ENCODE data around the gene DPEP2. TPM values are rescaled to one million over a fixed set of nuclear protein-coding genes. Genes with fewer than 3 reads are reported as not detected.
A peak's percentile ranks its signal among the peaks of the same experiment; 100 is the strongest.

The DPEP2 gene
- total and polyA plus RNA-seq, 2 of the 13 experiments (the other 11 are each of a cell fraction or from before 2014, with no cell fraction given), result 0.18 TPM; not detected in 1

DNA sequence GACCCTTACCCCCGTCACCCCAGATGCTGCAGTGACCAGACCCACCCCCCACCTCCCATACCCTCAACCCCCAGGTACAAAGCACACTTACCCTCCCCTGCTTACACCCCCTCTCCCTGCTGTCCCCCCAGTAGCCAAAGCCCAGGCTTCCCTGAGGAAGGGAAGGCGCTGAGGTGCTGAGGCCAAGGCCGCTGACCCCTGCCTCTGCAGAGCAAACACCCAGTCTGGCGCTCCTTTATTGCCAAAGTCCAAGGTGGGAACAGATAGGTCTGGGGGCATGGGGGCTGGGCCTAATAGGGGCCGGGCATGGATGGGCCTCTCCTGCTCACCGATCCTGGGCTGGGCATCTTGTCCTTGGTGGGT is 56.0 kb downstream of the DPEP2 start (continued):
- TF ChIP-seq MEIS1 (CRISPR knock-in tag; IDR thresholded peaks at IDR 0.05; ENCODE audit: borderline replicate concordance), result peak; percentile 72; the same call in 1 of the 2 replicates
- TF ChIP-seq ZSCAN30 (CRISPR knock-in tag; IDR thresholded peaks at IDR 0.05), result no peak; the same call in 1 of the 2 replicates
- TF ChIP-seq, protein P1, sequence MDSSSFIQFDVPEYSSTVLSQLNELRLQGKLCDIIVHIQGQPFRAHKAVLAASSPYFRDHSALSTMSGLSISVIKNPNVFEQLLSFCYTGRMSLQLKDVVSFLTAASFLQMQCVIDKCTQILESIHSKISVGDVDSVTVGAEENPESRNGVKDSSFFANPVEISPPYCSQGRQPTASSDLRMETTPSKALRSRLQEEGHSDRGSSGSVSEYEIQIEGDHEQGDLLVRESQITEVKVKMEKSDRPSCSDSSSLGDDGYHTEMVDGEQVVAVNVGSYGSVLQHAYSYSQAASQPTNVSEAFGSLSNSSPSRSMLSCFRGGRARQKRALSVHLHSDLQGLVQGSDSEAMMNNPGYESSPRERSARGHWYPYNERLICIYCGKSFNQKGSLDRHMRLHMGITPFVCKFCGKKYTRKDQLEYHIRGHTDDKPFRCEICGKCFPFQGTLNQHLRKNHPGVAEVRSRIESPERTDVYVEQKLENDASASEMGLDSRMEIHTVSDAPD (CRISPR knock-in tag; IDR thresholded peaks at IDR 0.05), result peak; percentile 59
- TF ChIP-seq, protein P2, sequence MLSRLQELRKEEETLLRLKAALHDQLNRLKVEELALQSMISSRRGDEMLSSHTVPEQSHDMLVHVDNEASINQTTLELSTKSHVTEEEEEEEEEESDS (CRISPR knock-in tag; IDR thresholded peaks at IDR 0.05; ENCODE audit: borderline replicate concordance), result no peak
- TF ChIP-seq STAG1 (CRISPR knock-in tag; IDR thresholded peaks at IDR 0.05), result no peak
- no peak for TF ChIP-seq GABPA (IDR thresholded peaks at IDR 0.05; ENCODE audit: low read depth, low read length)
- peak; percentile 50 for TF ChIP-seq GABPA (CRISPR knock-in tag; IDR thresholded peaks at IDR 0.05; ENCODE audit: low read depth)
- TF ChIP-seq, protein P3, sequence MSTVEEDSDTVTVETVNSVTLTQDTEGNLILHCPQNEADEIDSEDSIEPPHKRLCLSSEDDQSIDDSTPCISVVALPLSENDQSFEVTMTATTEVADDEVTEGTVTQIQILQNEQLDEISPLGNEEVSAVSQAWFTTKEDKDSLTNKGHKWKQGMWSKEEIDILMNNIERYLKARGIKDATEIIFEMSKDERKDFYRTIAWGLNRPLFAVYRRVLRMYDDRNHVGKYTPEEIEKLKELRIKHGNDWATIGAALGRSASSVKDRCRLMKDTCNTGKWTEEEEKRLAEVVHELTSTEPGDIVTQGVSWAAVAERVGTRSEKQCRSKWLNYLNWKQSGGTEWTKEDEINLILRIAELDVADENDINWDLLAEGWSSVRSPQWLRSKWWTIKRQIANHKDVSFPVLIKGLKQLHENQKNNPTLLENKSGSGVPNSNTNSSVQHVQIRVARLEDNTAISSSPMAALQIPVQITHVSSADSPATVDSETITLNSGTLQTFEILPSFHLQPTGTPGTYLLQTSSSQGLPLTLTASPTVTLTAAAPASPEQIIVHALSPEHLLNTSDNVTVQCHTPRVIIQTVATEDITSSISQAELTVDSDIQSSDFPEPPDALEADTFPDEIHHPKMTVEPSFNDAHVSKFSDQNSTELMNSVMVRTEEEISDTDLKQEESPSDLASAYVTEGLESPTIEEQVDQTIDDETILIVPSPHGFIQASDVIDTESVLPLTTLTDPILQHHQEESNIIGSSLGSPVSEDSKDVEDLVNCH (CRISPR knock-in tag; IDR thresholded peaks at IDR 0.05), result 0 out of 2 replicates have a peak, but pooled peaks have one; percentile 3
- TF ChIP-seq ZNF530 (CRISPR knock-in tag; IDR thresholded peaks at IDR 0.05; ENCODE audit: low read depth), result no peak
- no peak for TF ChIP-seq PAF1 (CRISPR knock-in tag; IDR thresholded peaks at IDR 0.05)
- TF ChIP-seq ZMAT3 (CRISPR knock-in tag; conservative IDR thresholded peaks at IDR 0.05), result 0 out of 2 replicates have a peak, but pooled peaks have one; percentile 2
- no peak; the same call in 1 of the 2 replicates for TF ChIP-seq HOXA7 (CRISPR knock-in tag; IDR thresholded peaks at IDR 0.05)
- TF ChIP-seq THAP11 (CRISPR knock-in tag; IDR thresholded peaks at IDR 0.05), result no peak
- TF ChIP-seq PRPF4 (IDR thresholded peaks at IDR 0.05; ENCODE audit: low read depth, low read length, poor library complexity, severe bottlenecking), result no peak
- TF ChIP-seq, protein P4, sequence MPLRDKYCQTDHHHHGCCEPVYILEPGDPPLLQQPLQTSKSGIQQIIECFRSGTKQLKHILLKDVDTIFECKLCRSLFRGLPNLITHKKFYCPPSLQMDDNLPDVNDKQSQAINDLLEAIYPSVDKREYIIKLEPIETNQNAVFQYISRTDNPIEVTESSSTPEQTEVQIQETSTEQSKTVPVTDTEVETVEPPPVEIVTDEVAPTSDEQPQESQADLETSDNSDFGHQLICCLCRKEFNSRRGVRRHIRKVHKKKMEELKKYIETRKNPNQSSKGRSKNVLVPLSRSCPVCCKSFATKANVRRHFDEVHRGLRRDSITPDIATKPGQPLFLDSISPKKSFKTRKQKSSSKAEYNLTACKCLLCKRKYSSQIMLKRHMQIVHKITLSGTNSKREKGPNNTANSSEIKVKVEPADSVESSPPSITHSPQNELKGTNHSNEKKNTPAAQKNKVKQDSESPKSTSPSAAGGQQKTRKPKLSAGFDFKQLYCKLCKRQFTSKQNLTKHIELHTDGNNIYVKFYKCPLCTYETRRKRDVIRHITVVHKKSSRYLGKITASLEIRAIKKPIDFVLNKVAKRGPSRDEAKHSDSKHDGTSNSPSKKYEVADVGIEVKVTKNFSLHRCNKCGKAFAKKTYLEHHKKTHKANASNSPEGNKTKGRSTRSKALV (CRISPR knock-in tag; IDR thresholded peaks at IDR 0.05), result 0 out of 2 replicates have a peak, but pooled peaks have one; percentile 18
- no peak for TF ChIP-seq ZNF775 (CRISPR knock-in tag; IDR thresholded peaks at IDR 0.05; ENCODE audit: borderline replicate concordance)
- TF ChIP-seq RFX5 (IDR thresholded peaks at IDR 0.05; ENCODE audit: low read depth, low read length), result no peak
- TF ChIP-seq ZNF552 (CRISPR knock-in tag; IDR thresholded peaks at IDR 0.05; ENCODE audit: borderline replicate concordance), result no peak
- TF ChIP-seq, protein P5, sequence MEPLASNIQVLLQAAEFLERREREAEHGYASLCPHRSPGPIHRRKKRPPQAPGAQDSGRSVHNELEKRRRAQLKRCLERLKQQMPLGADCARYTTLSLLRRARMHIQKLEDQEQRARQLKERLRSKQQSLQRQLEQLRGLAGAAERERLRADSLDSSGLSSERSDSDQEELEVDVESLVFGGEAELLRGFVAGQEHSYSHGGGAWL (CRISPR knock-in tag; IDR thresholded peaks at IDR 0.05), result no peak
- no peak; the same call in 1 of the 2 replicates for TF ChIP-seq SAP130 (CRISPR knock-in tag; IDR thresholded peaks at IDR 0.05; ENCODE audit: low read depth)
- 0 out of 2 replicates have a peak, but pooled peaks have one; percentile 1 for TF ChIP-seq GZF1 (CRISPR knock-in tag; IDR thresholded peaks at IDR 0.05)
- TF ChIP-seq MAFG (CRISPR knock-in tag; IDR thresholded peaks at IDR 0.05), result no peak
- no peak for TF ChIP-seq IKZF4 (CRISPR knock-in tag; IDR thresholded peaks at IDR 0.05; ENCODE audit: borderline replicate concordance, low read depth, not compliant biosample characterization)
- peak; percentile 90; the same call in 1 of the 2 replicates for TF ChIP-seq ZNF569 (CRISPR knock-in tag; IDR thresholded peaks at IDR 0.05; ENCODE audit: borderline replicate concordance)
- no peak for TF ChIP-seq ZNF335 (CRISPR knock-in tag; IDR thresholded peaks at IDR 0.05)

Data from HepG2 (cell line).